ENCODE data around the gene ACIN1. TPM values are rescaled to one million over a fixed set of nuclear protein-coding genes. Genes with fewer than 3 reads are reported as not detected.

Gene ACIN1
- total RNA-seq, 2 experiments from 2014 or later, result 160 to 215 TPM

GRCh38 chr14:23051141-23052057, 43.5 kb downstream of the ACIN1 start:
- ChIA-PET CTCF (interaction anchor here (0.8 to 19.3 kb wide), 6 partner anchors 17 to 79 kb away, joined by 3 to 751 read pairs (median 8); partner anchors contain the start of gene AJUBA), POLR2A (no interaction called here)
- DNase-seq, result no peak
- no peak overlapping the region for H3K4me3 Mint-ChIP-seq
- peaks cover 5% of the 10 kb centered on the region for H3K4me1 Mint-ChIP-seq
- peaks cover 2% of the 10 kb centered on the region for H3K36me3 Mint-ChIP-seq (ENCODE audit: low read depth)
- intact Hi-C loops (cut with DNase I, micrococcal nuclease), result no loop called here
- no peak for ATAC-seq
- peaks cover 2% of the 10 kb centered on the region for H3K27me3 Mint-ChIP-seq
- no peaks in the 10 kb centered on the region for H3K9me3 Mint-ChIP-seq (ENCODE audit: low read depth)
- H3K27ac Mint-ChIP-seq, result no peak overlapping the region

- Mint-ChIP-seq H3K9me3 (ENCODE audit: low read depth) (no peaks in the 10 kb centered on the region), H3K4me3 (no peak overlapping the region), H3K27ac (no peak overlapping the region), H3K27me3 (peaks cover 2% of the 10 kb centered on the region), H3K4me1 (no peaks in the 10 kb centered on the region), H3K36me3 (ENCODE audit: low read depth) (peaks cover 2% of the 10 kb centered on the region)
- ATAC-seq (no peak), DNase-seq (no peak)
- ChIA-PET CTCF (interaction anchor here (0.6 to 1.3 kb wide), 3 partner anchors 42 to 67 kb away, joined by 3 to 4 read pairs (median 3); no protein-coding TSS in a partner anchor), POLR2A (no interaction called here)
- intact Hi-C loops (cut with DNase I, micrococcal nuclease), result no loop called here
Measured at GRCh38 chr14:23049011-23049410, 45.9 kb downstream of the ACIN1 start.

GRCh38 chr14:23047751-23048693, 46.9 kb downstream of the ACIN1 start:
- Mint-ChIP-seq H3K27me3 (peaks cover 2% of the 10 kb centered on the region), H3K36me3 (ENCODE audit: low read depth) (peaks cover 2% of the 10 kb centered on the region), H3K4me3 (no peak overlapping the region), H3K4me1 (no peaks in the 10 kb centered on the region), H3K27ac (no peak overlapping the region), H3K9me3 (ENCODE audit: low read depth) (no peaks in the 10 kb centered on the region)
- CTCF ChIA-PET, result interaction anchor here (1.1 to 1.6 kb wide), 2 partner anchors 41 to 58 kb away, joined by 3 read pairs; no protein-coding TSS in a partner anchor
- ATAC-seq (no peak), DNase-seq (no peak)
- POLR2A ChIA-PET, result no interaction called here
- intact Hi-C loops (cut with DNase I, micrococcal nuclease), result no loop called here

GRCh38 chr14:23047034-23047634, 47.8 kb downstream of the ACIN1 start:
- ChIA-PET POLR2A (interaction anchor here (0.6 kb wide), 1 partner anchor 1598 kb away, joined by 3 read pairs; no protein-coding TSS in a partner anchor), CTCF (interaction anchor here (0.8 to 1.6 kb wide), 5 partner anchors 11 to 62 kb away, joined by 3 to 6 read pairs (median 3); partner anchors contain the start of gene CDH24)
- H3K4me3 Mint-ChIP-seq, result no peak overlapping the region
- H3K27ac Mint-ChIP-seq, result no peak overlapping the region
- peaks cover 2% of the 10 kb centered on the region for H3K27me3 Mint-ChIP-seq
- H3K36me3 Mint-ChIP-seq (ENCODE audit: low read depth), result peaks cover 2% of the 10 kb centered on the region
- DNase-seq (no peak), ATAC-seq (no peak)
- no peaks in the 10 kb centered on the region for H3K4me1 Mint-ChIP-seq
- H3K9me3 Mint-ChIP-seq (ENCODE audit: low read depth), result no peaks in the 10 kb centered on the region
- intact Hi-C loops (cut with DNase I, micrococcal nuclease), result no loop called here

GRCh38 chr14:23045419-23046357, 49.2 kb downstream of the ACIN1 start:
- Mint-ChIP-seq H3K27me3 (peaks cover 2% of the 10 kb centered on the region), H3K4me3 (no peak overlapping the region), H3K36me3 (ENCODE audit: low read depth) (peaks cover 2% of the 10 kb centered on the region), H3K27ac (no peak overlapping the region), H3K4me1 (no peaks in the 10 kb centered on the region), H3K9me3 (ENCODE audit: low read depth) (no peaks in the 10 kb centered on the region)
- DNase-seq (no peak), ATAC-seq (no peak)
- ChIA-PET CTCF (interaction anchor here (0.6 to 1.3 kb wide), 4 partner anchors 14 to 69 kb away, joined by 3 to 4 read pairs (median 4); no protein-coding TSS in a partner anchor), POLR2A (no interaction called here)
- intact Hi-C loops (cut with DNase I, micrococcal nuclease), result no loop called here

GRCh38 chr14:23044840-23045239, 50.1 kb downstream of the ACIN1 start:
- Mint-ChIP-seq H3K9me3 (ENCODE audit: low read depth) (no peaks in the 10 kb centered on the region), H3K36me3 (ENCODE audit: low read depth) (peaks cover 2% of the 10 kb centered on the region)

GRCh38 chr14:23043754-23044153, 51.2 kb downstream of the ACIN1 start:
- Mint-ChIP-seq H3K36me3 (ENCODE audit: low read depth) (peaks cover 2% of the 10 kb centered on the region), H3K9me3 (ENCODE audit: low read depth) (no peaks in the 10 kb centered on the region), H3K4me3 (no peak overlapping the region), H3K27ac (no peak overlapping the region), H3K4me1 (no peaks in the 10 kb centered on the region), H3K27me3 (peaks cover 2% of the 10 kb centered on the region)
- CTCF ChIA-PET, result interaction anchor here (0.9 to 2.8 kb wide), 3 partner anchors 11 to 59 kb away, joined by 3 to 9 read pairs (median 5); no protein-coding TSS in a partner anchor
- ATAC-seq (no peak), DNase-seq (no peak)
- intact Hi-C loops (cut with DNase I, micrococcal nuclease), result no loop called here
- POLR2A ChIA-PET, result no interaction called here

More at GRCh38 chr14:23044840-23045239, 50.1 kb downstream of the ACIN1 start:
- ATAC-seq, result no peak
- DNase-seq, result no peak
- no peak overlapping the region for H3K27ac Mint-ChIP-seq
- ChIA-PET CTCF (no interaction called here), POLR2A (no interaction called here)
- intact Hi-C loops (cut with DNase I, micrococcal nuclease), result no loop called here
- peaks cover 2% of the 10 kb centered on the region for H3K27me3 Mint-ChIP-seq
- no peaks in the 10 kb centered on the region for H3K4me1 Mint-ChIP-seq
- no peak overlapping the region for H3K4me3 Mint-ChIP-seq

- Mint-ChIP-seq H3K36me3 (ENCODE audit: low read depth) (peaks cover 2% of the 10 kb centered on the region), H3K4me1 (no peaks in the 10 kb centered on the region), H3K4me3 (no peak overlapping the region), H3K27ac (no peak overlapping the region), H3K27me3 (peaks cover 2% of the 10 kb centered on the region), H3K9me3 (ENCODE audit: low read depth) (no peaks in the 10 kb centered on the region)
- POLR2A ChIA-PET, result interaction anchor here (0.6 kb wide), 1 partner anchor 24 kb away, joined by 7 read pairs; no protein-coding TSS in a partner anchor
- intact Hi-C loops (cut with DNase I, micrococcal nuclease), result no loop called here
- CTCF ChIA-PET, result interaction anchor here (1.1 to 2.8 kb wide), 4 partner anchors 15 to 59 kb away, joined by 3 to 9 read pairs (median 6); partner anchors contain the start of gene CDH24
- DNase-seq (no peak), ATAC-seq (no peak)
Measured at GRCh38 chr14:23043145-23043544, 51.8 kb downstream of the ACIN1 start.

- intact Hi-C loops (cut with DNase I, micrococcal nuclease), result no loop called here
- CTCF ChIA-PET, result interaction anchor here (1.0 to 2.8 kb wide), 6 partner anchors 15 to 55 kb away, joined by 3 to 9 read pairs (median 4); partner anchors contain the start of gene CDH24
- no peak within 1 kb of the TSS for H3K4me3 Mint-ChIP-seq
- H3K36me3 Mint-ChIP-seq (ENCODE audit: low read depth), result no peaks in the 10 kb centered on the region
- H3K27me3 Mint-ChIP-seq, result no peaks in the 10 kb centered on the region
- H3K4me1 Mint-ChIP-seq, result no peaks in the 10 kb centered on the region
- POLR2A ChIA-PET, result interaction anchor here (0.5 to 0.6 kb wide), 2 partner anchors 18 to 23 kb away, joined by 6 to 7 read pairs; no protein-coding TSS in a partner anchor
- DNase-seq (no peak), ATAC-seq (no peak)
- H3K27ac Mint-ChIP-seq, result no peak within 1 kb of the TSS
- H3K9me3 Mint-ChIP-seq (ENCODE audit: low read depth), result no peaks in the 10 kb centered on the region
Measured at GRCh38 chr14:23042162-23042965, 52.6 kb downstream of the ACIN1 start, which contains the start of gene PSMB11. TSS of gene PSMB11 (plus strand) at chr14:23042212. CDS start at chr14:23042226, 14 bp downstream.

All from activated CD4-positive, alpha-beta T cell treated with anti-CD3 and anti-CD28 coated beads for 36 hours (primary cell).